Thoracic aorta (tissue), 2 donors: ENCODE measurements around the gene CD164L2. TPM values are rescaled to one million over a fixed set of nuclear protein-coding genes. Genes with fewer than 3 reads are reported as not detected.

Experiments used
- ATAC-seq: fragments of 150-250 bp; one replicate; pipeline ENCODE4 v1.8.0; 2017; ENCODE audit warnings: low read depth; ENCODE audit not compliant: insufficient number of reproducible peaks, low FRiP score
- DNase-seq: peaks from one replicate; pipeline ENCODE4 v3.0.0-alpha.2; 2020; ENCODE audit warnings: low spot score
- H3K27ac ChIP-seq, 2 donors: fragments of 200-600 bp; sonication (generic); 1 replicate in 1 of 2; 2 replicates in 1 of 2; pipeline ENCODE4 v1.5.1; 2016; ENCODE audit warnings: mild to moderate bottlenecking in 2 of 2, moderate library complexity in 2 of 2
- H3K27me3 ChIP-seq: fragments of 200-600 bp; sonication (generic); replicated peaks from 2 replicates; pipeline ENCODE4 v1.6.0; 2016; ENCODE audit warnings: mild to moderate bottlenecking; ENCODE audit not compliant: insufficient read depth
- H3K36me3 ChIP-seq: fragments of 200-600 bp; sonication (generic); one replicate; pipeline ENCODE4 v1.5.1; 2016
- H3K4me1 ChIP-seq, 2 donors: fragments of 200-600 bp; sonication (generic); 1 replicate in 1 of 2; 2 replicates in 1 of 2; pipeline versions ENCODE4 v1.5.1 to v1.6.0; 2016; ENCODE audit warnings: low read depth in 2 of 2, mild to moderate bottlenecking in 1 of 2; ENCODE audit not compliant: control insufficient read depth in 1 of 2
- H3K4me3 ChIP-seq: fragments of 200-600 bp; sonication (generic); 2 replicates; pipeline ENCODE4 v1.5.1; 2016; ENCODE audit warnings: mild to moderate bottlenecking
- H3K9me3 ChIP-seq: fragments of 200-600 bp; sonication (generic); 2 replicates; pipeline ENCODE4 v1.5.1; 2016
- CTCF ChIP-seq: fragments of 200-600 bp; sonication (generic); IDR thresholded peaks from one replicate; pipeline ENCODE4 v1.5.1; 2019; ENCODE audit warnings: antibody characterized with exemption
- total RNA-seq, 2 donors: library from RNA; depleted of rRNA; stranded (reverse); fragments of >200 nt; gene quantifications; one replicate each; pipeline versions ENCODE4 v1.1.0 to v1.2.3, GENCODE V29; 2016

CD164L2 gene
- total RNA-seq, 2 donors from 2014 or later = not detected

- no peak for TF ChIP-seq CTCF
- Histone ChIP-seq H3K27ac (no peak overlapping the region), H3K9me3 (no peaks in the 10 kb centered on the region), H3K4me3 (no peak overlapping the region), H3K27me3 (no peaks in the 10 kb centered on the region), H3K36me3 (no peaks in the 10 kb centered on the region), H3K4me1 (peaks cover 2 to 24% of the 10 kb centered on the region in 2 donors)
- ATAC-seq (no peak), DNase-seq (no peak)
Observed at GRCh38 chr1:27397110-27397509, 14.0 kb upstream of the CD164L2 start.

- no peak overlapping the region for H3K27ac ChIP-seq
- DNase-seq = no peak
Observed at GRCh38 chr1:27395441-27396195, 12.5 kb upstream of the CD164L2 start.

GRCh38 chr1:27394925-27395324, 11.8 kb upstream of the CD164L2 start:
- no peak for TF ChIP-seq CTCF
- Histone ChIP-seq H3K27ac (no peak overlapping the region), H3K36me3 (no peaks in the 10 kb centered on the region), H3K9me3 (no peaks in the 10 kb centered on the region), H3K4me3 (no peak overlapping the region), H3K27me3 (no peaks in the 10 kb centered on the region), H3K4me1 (peaks cover 11 to 25% of the 10 kb centered on the region in 2 donors)
- DNase-seq (no peak), ATAC-seq (no peak)

More at GRCh38 chr1:27395441-27396195, 12.5 kb upstream of the CD164L2 start:
- TF ChIP-seq CTCF = peak; percentile 95
- H3K36me3 ChIP-seq = no peaks in the 10 kb centered on the region
- ATAC-seq = no peak
- peaks cover 11 to 25% of the 10 kb centered on the region in 2 donors for H3K4me1 ChIP-seq
- no peaks in the 10 kb centered on the region for H3K9me3 ChIP-seq
- no peak overlapping the region for H3K4me3 ChIP-seq
- H3K27me3 ChIP-seq = no peaks in the 10 kb centered on the region

- no peak for TF ChIP-seq CTCF
- Histone ChIP-seq H3K4me1 (peaks cover 11 to 25% of the 10 kb centered on the region in 2 donors), H3K27me3 (no peaks in the 10 kb centered on the region), H3K9me3 (no peaks in the 10 kb centered on the region), H3K4me3 (no peak overlapping the region), H3K36me3 (no peaks in the 10 kb centered on the region), H3K27ac (no peak overlapping the region)
- DNase-seq (no peak), ATAC-seq (no peak)
Observed at GRCh38 chr1:27394282-27394658, 11.1 kb upstream of the CD164L2 start.

GRCh38 chr1:27393641-27394281, 10.6 kb upstream of the CD164L2 start:
- TF ChIP-seq CTCF = no peak
- Histone ChIP-seq H3K27me3 (no peaks in the 10 kb centered on the region), H3K4me3 (no peak overlapping the region), H3K9me3 (no peaks in the 10 kb centered on the region), H3K27ac (no peak overlapping the region), H3K4me1 (peaks cover 11 to 25% of the 10 kb centered on the region in 2 donors), H3K36me3 (no peaks in the 10 kb centered on the region)
- DNase-seq (no peak), ATAC-seq (no peak)
